Natural killer cell (primary cell): ENCODE data around the gene TMTC2. TPM values are rescaled to one million over a fixed set of nuclear protein-coding genes. Genes with fewer than 3 reads are reported as not detected.

Source experiments
- ATAC-seq, 3 donors: fragments of 150-1000 bp in 2 of 3; fragments of 200-7000 bp in 1 of 3; cut with Tn5 transposase; 1 replicate in 1 of 3; 2 replicates in 2 of 3; pipeline ENCODE4 v1.10.0; 2021; ENCODE audit warnings: mild to moderate bottlenecking in 2 of 3, moderate library complexity in 2 of 3
- DNase-seq, 2 donors: peaks; one replicate each; pipeline versions ENCODE4 v3.0.0 to v3.0.0-alpha.2; 2013 to 2021; ENCODE audit warnings: mixed read lengths in 1 of 2
- H3K27ac ChIP-seq: one replicate; pipeline ENCODE4 v1.5.1; 2013; ENCODE audit warnings: mild to moderate bottlenecking, low read length
- H3K27me3 ChIP-seq: one replicate; pipeline ENCODE4 v1.6.1; 2013; ENCODE audit warnings: low read length; ENCODE audit not compliant: control insufficient read depth, insufficient read depth
- H3K36me3 ChIP-seq: one replicate; pipeline ENCODE4 v1.6.1; 2013; ENCODE audit warnings: low read length; ENCODE audit not compliant: control insufficient read depth, insufficient read depth
- H3K4me1 ChIP-seq: one replicate; pipeline ENCODE4 v1.6.1; 2013; ENCODE audit warnings: low read length; ENCODE audit not compliant: control insufficient read depth, insufficient read depth
- H3K4me3 ChIP-seq: one replicate; pipeline ENCODE4 v1.5.1; 2013; ENCODE audit warnings: low read length
- H3K9me3 ChIP-seq: one replicate; pipeline ENCODE4 v1.6.1; 2013; ENCODE audit warnings: low read length; ENCODE audit not compliant: control insufficient read depth, insufficient read depth
- H3K27ac Mint-ChIP-seq, 2 donors: one replicate each; pipeline ENCODE4 v1.8.0; 2022; ENCODE audit warnings: mild to moderate bottlenecking in 2 of 2, mixed read lengths in 2 of 2, moderate library complexity in 1 of 2
- H3K27me3 Mint-ChIP-seq, 2 donors: one replicate each; pipeline ENCODE4 v1.8.0; 2022; ENCODE audit warnings: low read depth in 2 of 2, mixed read lengths in 2 of 2
- H3K36me3 Mint-ChIP-seq: one replicate; pipeline ENCODE4 v1.8.0; 2022; ENCODE audit warnings: mixed read lengths
- H3K4me1 Mint-ChIP-seq, 2 donors: one replicate each; pipeline ENCODE4 v1.8.0; 2022; ENCODE audit warnings: mixed read lengths in 2 of 2
- H3K4me3 Mint-ChIP-seq: one replicate; pipeline ENCODE4 v1.8.0; 2022; ENCODE audit warnings: mild to moderate bottlenecking, moderate library complexity, mixed read lengths
- H3K9me3 Mint-ChIP-seq, 2 donors: one replicate each; pipeline ENCODE4 v1.8.0; 2022; ENCODE audit warnings: mixed read lengths in 2 of 2
- CTCF ChIP-seq: fragments of 200-600 bp; IDR thresholded peaks from one replicate; pipeline ENCODE4 v1.8.0; 2022; ENCODE audit warnings: antibody characterized with exemption
- WGBS: methylation state at CpG from one replicate; pipeline ENCODE4 v1.1.7; 2013; ENCODE audit warnings: missing lambda C conversion rate; ENCODE audit not compliant: insufficient coverage; 5-methylcytosine and 5-hydroxymethylcytosine counted together
- intact Hi-C: fragments of 100-400 bp; cut with micrococcal nuclease; formaldehyde crosslinking; loops from one replicate; pipeline ENCODE4 v1.14.2; 2022
- total RNA-seq, 4 donors: library from RNA; stranded (reverse); fragments of 120-200 nt in 1 of 4; gene quantifications; one replicate each; pipeline versions ENCODE4 v1.2.3 to v1.2.4, GENCODE V29; 2013 to 2022

The TMTC2 gene
- total RNA-seq, 3 donors from 2014 or later (not counting 1 experiment from before 2014, with no cell fraction given): 1.4 to 2.3 (median 1.6) TPM

DNA sequence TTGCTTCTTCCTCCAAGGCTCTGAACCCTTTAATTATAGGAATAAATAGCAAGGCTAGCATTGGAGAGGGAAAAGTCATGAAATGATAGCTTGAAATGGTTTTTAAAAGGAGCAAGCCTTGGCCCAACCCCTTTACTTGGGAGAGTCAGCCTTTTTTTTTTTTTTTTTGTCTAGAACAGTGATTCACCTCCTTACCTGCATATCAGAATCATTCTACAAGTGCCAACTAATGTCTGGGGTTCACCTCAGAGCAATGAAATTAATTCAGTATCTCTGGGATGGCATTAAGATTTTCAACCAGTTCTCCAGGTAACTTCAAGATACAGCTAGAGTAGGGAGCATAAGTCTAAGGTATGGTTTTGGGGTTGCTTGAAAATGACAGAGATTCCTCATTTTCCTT, 41.3 kb upstream of the TMTC2 start:
- ATAC-seq: no peak
- no peaks in the 10 kb centered on the region for H3K36me3 ChIP-seq
- peaks cover 5 to 6% of the 10 kb centered on the region in 2 donors for H3K9me3 Mint-ChIP-seq
- H3K27ac ChIP-seq: no peak overlapping the region
- peaks cover 0 to under 1% of the 10 kb centered on the region in 2 donors for H3K4me1 Mint-ChIP-seq
- DNase-seq: no peak
- H3K4me1 ChIP-seq: no peaks in the 10 kb centered on the region
- TF ChIP-seq CTCF: no peak
- no peak overlapping the region for H3K4me3 Mint-ChIP-seq
- H3K9me3 ChIP-seq: no peaks in the 10 kb centered on the region
- intact Hi-C loops: no loop called here
- no peak overlapping the region for H3K27ac Mint-ChIP-seq
- H3K27me3 Mint-ChIP-seq: no peaks in the 10 kb centered on the region
- no peaks in the 10 kb centered on the region for H3K27me3 ChIP-seq
- H3K4me3 ChIP-seq: no peak overlapping the region
- H3K36me3 Mint-ChIP-seq: no peaks in the 10 kb centered on the region

DNA sequence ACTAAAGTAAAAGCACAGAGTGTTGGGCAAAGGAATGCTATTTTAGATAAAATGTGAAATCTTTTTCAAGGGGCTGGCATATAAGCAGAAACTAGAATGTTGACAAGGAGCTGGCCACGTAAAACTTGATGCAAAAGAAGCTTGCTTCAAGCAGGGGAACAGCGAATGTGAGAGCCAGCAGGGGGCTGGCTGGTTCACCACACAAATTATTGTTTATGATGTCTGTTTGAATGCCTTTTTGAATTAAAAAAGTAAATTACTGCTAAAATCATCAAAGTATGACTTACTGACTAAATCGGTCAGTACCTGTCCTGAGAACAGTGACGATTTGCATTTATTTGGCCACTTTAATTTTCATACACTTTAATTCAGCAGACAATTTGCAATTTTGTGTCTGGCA, 38.9 kb upstream of the TMTC2 start:
- no peaks in the 10 kb centered on the region for H3K9me3 ChIP-seq

DNA sequence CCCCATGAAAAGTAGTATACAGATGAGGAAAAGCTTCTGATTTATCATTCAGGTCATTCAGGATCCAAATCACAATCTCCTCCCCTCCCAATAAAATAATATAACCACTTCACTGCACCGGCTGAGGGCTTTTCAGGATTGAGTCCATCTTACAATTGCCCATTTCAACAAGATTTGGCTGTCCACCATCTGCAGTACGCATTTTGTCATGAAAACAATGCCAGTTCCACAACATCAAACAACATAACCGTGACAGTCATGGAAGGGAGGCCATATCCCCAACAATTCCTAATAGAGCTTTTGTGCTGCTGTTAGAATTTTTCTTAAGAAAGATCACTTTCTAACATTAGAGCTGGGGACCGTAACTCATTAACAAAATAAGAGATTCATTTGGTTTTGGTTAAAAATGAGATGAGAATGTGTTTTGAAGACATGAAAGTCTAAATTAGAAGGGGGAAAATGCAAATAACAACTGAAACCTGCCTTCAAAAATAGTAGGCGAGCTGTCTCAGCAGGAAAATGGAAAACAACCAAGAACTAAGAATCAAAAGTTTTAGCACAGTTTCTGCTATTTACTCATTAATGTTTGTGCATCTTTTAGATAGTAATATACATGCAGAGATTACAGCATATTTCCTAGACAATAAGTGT, 38.3 kb upstream of the TMTC2 start:
- no peak for TF ChIP-seq CTCF
- Mint-ChIP-seq H3K27ac (no peak overlapping the region), H3K4me3 (no peak overlapping the region), H3K9me3 (peaks cover 0 to 3% of the 10 kb centered on the region in 2 donors), H3K4me1 (peaks cover 0 to 7% of the 10 kb centered on the region in 2 donors), H3K27me3 (no peaks in the 10 kb centered on the region), H3K36me3 (no peaks in the 10 kb centered on the region)
- 86% methylated on average over 4 of the region's 5 CpGs for WGBS
- ATAC-seq (no peak), DNase-seq (no peak)
- Histone ChIP-seq H3K9me3 (no peaks in the 10 kb centered on the region), H3K27me3 (no peaks in the 10 kb centered on the region), H3K27ac (no peak overlapping the region), H3K4me3 (no peak overlapping the region), H3K36me3 (no peaks in the 10 kb centered on the region), H3K4me1 (no peaks in the 10 kb centered on the region)
- intact Hi-C loops: no loop called here

More for the DNA sequence above, 38.9 kb upstream of the TMTC2 start:
- WGBS: 89% methylated on average over 4 of the region's 4 CpGs
- H3K4me3 ChIP-seq: no peak overlapping the region
- peaks cover 2 to 3% of the 10 kb centered on the region in 2 donors for H3K9me3 Mint-ChIP-seq
- ATAC-seq (no peak), DNase-seq (no peak)
- H3K36me3 Mint-ChIP-seq: no peaks in the 10 kb centered on the region
- H3K4me3 Mint-ChIP-seq: no peak overlapping the region
- no peak overlapping the region for H3K27ac ChIP-seq
- H3K27me3 Mint-ChIP-seq: no peaks in the 10 kb centered on the region
- no peak for TF ChIP-seq CTCF
- H3K27me3 ChIP-seq: no peaks in the 10 kb centered on the region
- no peak overlapping the region for H3K27ac Mint-ChIP-seq
- peaks cover 0 to 7% of the 10 kb centered on the region in 2 donors for H3K4me1 Mint-ChIP-seq
- no peaks in the 10 kb centered on the region for H3K36me3 ChIP-seq
- H3K4me1 ChIP-seq: no peaks in the 10 kb centered on the region
- intact Hi-C loops: no loop called here
